Stimulated activated naive CD4-positive, alpha-beta T cell (primary cell): Measurements from ENCODE around the gene REPIN1.
A peak's percentile ranks its signal among the peaks of the same experiment; 100 is the strongest.

ENCODE experiments used
- DNase-seq, 6 experiments: peaks; one replicate each; lab custom pipeline; 2025; lab: John Stamatoyannopoulos, UW

REPIN1 gene

DNA sequence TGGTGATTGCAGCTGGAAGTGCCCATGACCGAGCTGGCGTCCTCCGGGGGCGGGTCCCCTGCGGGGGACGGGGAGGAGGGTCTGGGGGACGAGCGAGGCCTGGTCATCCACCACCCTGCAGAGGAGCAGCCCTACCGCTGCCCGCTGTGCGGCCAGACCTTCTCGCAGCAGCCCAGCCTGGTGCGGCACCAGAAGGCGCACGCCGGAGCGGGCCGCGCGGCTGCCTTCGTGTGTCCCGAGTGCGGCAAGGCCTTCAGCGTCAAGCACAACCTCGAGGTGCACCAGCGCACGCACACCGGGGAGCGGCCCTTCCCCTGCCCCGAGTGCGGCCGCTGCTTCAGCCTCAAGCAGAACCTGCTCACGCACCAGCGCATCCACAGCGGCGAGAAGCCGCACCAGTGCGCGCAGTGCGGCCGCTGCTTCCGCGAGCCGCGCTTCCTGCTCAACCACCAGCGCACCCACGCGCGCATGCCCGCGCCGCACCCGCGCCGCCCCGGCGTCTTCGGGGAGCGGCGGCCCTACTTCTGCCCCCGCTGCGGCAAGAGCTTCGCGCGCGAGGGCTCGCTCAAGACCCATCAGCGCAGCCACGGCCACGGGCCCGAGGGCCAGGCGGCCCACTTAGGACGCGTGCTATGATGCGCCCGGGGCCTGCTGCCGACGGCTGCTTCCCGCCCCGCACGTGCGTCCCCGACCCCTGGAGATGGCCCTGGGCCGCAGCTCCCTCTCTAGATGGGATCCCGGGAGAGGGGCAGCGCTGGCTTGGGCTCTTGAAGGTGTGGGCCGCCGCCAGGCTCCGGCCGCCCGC lies 39.2 kb downstream of the REPIN1 start:
- DNase-seq = no peak

DNA sequence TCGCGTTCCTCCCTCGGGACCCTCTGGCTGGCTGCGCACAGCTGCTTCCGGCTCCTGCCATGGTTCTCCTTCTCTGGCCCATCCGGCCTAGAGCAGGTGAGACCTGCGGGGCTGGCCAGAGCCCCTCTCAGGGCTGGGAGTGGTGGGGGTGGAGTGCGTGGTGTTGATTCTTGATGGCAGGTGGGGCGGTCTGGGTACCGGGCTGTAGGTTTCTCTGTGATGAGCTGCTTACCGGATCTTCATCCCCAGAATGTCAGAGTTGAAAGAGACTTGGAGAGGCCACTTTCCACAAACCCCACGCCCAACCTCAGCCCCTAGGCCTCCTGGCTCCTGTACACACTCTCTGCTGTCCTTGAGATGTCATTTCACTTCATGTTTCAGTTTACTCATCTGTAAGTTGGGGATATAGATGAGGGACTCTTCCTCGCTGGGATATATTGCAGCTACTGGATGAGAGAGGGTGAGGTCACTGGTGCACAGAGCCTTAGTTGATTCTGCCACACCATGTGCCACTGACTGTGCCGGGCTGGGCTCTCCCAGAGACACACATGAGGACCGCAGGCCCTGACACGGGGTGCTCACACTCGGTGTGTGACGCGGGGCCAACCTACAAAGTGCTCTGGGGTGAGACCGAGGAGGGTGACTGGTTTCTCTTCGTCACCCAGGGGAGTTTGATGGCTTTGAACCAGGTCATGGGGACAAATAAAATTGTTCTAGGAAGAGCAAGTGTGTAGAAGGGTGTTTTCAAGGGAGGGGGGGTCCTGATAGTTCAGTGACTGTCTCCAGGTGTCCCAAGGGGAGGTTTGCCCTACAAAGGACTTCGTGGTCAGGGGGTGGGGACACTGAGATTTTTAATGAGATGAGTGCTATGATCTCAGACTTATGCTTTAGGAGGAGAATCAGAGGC lies 40.0 kb downstream of the REPIN1 start:
- DNase-seq = no peak

DNA sequence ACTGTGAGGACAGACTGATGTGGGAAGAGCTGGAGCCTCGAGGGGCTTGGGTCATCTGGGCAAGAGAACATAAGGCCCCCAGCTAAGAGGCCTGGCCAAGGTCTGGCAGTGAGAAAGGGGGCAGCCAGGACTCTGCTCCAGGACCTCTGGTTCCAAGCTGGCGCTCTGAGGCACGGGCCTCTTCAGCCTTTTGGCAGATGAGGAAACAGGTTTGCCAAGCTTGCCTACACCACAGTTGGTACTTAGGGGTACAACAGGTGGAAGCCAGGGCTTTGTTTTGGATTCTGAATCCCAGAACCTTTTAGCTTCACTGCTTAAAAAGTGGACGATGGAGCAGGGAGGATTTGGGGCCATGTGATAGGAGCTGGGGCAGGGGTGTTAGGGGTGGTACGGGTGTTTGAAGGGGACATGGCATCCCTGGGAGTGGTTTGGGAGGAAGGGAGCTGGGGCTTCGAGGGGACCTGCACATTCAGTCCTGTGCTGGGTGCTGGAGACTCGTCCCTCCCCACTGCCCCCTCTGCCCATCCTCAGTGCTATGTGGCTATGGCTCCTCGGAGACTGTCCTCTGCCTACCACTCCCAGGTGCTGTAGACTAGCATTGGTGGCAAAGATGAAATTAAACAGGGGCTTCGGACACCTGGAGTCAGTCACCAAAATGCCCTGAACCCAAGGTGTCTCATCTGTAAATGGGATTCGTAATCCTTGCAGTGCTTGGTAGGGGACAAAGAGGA lies 40.8 kb downstream of the REPIN1 start:
- DNase-seq = no peak

DNA sequence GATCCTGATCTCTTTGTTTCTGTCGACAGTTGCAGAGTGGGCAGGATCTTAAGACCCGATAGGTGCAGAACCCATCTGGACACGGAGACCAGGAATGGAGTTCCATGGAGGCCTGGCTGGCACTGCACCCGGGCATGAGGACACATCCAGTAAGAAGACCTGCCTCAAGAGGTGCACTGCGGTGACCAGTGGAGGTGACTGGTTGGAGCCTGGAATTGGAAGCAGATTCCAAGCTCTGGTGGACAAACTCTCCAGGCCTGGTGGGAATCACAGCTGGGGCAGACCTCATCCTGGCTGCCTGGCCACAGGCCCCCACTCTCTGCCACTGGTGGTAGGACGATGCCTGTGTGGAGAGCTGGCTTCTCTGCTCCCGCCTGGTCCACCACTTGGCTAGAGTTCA lies 41.5 kb downstream of the REPIN1 start:
- DNase-seq = no peak

DNA sequence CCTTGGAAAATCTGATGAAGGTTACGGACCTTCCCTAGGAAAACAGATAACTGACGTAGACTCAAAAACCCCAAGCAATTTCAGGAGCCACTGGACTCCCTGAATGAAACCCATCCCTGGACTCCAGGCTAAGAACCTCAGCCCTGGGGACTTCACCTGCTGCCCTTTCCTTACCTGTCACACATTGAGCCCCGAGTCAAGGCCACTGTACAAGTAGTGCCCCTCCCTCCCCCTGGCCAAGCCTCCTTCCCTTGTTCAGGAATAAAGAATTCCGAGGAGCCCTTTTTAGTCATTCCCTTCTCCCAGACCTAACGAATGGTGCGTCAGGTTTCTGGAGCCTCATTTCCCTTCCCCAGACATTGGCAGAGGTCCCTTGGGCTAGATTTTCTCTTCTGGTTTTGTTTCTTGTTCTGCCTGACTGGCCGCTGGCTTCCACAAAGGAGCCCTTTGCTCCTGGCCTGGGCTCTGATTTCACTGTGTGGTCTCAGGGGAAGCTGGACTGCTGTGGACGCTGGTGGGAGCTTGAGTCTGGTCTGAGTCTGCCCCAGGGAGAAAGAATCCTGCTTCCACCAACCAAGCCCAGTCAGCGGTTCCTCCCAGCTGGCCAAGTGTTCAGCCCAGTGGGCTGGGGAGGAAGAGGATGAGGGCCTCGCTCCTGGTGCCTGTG lies 42.2 kb downstream of the REPIN1 start:
- DNase-seq = no peak

DNA sequence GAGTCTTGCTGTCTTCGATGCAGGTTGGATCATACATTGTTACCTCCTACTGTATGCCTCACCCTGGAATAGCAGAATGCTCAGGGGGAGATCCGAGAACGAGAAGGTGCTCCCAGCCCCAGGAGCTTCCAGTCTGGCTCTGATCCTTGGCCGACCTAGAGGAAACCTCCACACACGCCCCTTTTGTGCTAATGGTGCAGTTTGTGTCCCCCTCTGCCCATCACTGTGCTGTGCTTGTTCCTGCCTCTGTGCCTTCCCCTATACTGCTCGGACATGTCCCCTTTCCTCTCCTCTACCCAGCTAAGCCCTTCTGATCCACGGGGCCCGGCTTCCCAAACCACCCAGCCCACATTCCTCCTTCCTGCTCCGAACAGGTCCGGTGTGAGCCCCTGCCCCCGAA lies 43.0 kb downstream of the REPIN1 start:
- no peak for DNase-seq

DNA sequence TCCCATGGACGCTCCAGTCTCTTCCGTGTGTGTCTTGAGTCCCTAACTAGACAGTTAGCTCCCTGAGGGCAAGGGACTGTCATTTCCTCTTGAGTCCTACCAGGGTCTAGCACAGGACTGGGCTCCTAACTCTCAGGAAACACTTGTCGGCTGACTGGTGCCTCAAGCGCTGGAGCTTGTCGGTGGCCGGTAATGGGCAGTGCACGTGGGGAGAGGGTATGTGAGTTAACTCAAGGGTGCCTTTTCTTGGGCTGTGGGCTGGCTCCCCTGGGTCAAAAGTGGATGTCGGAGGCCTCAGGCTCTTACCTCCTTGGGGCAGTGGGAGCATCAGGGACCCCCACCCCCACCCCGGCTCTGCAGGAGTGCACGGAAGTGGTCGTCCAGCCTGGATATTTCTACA lies 43.4 kb downstream of the REPIN1 start:
- no peak for DNase-seq

DNA sequence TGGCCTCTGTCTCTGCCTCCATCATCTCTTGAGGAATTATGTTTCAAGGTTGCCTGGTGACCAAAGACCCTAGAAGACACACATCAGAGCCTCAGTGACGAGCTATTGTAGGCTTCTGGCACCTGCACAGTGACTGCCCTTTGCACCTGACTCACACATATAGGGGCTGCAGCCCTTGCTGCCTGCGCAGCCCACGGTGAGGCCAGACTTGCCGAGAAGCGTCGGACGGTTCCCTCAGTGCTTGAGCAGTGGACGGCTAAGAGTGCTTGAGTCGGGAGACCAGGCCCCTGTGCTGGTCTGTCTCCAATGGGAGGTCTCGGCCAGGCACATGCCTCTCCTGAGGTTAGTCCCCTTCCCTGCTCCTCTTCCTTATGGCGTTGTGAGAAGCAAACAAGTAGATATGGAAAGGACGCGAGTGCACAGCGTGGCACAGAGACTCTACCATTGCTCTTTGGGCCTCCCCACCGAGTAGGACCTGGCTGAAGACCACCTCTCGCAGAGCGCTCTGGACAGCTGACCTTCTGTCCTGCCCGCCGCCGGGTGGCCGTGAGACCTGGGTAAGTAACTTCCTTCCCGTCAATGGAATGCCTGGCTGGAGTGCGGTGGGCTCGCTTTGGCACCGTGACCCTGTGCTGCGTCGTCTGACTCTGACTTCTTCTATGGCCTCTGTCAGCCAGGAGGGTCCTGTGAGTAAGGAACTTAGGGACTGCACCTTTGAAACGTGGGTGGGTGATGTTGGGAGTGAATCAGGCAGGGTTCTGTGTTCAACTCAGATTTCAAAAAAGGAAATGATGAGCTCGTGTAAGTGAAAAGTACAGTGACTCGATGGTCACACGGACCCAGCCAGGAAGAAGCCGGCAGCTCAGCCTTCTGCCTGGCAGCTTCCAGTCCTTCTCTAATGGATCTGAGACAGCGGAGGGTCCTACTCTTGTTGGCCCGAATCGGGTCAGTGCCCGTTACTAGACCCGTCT lies 44.2 kb downstream of the REPIN1 start:
- DNase-seq = no peak

DNA sequence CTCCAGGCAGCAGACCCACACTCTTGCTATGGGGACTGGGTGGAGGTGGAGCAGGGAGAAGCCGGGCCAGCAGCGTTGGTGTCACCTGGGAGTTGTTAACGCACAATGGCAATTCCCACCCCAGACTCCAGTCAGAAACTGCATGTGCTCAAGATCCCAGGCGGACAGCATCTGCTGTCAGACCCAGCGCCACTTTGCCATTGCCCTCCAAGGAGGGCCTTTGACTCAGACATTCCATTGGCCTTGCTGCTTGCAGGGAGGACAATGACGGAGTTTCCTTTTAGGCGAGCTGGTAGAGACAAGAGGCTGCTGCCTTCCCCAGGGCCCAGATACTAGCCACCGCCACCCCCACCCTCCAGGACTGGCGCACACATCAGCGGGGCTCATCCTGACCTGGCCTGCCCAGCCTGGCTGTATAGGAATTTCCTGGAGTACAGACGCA lies 45.0 kb downstream of the REPIN1 start:
- DNase-seq = no peak

DNA sequence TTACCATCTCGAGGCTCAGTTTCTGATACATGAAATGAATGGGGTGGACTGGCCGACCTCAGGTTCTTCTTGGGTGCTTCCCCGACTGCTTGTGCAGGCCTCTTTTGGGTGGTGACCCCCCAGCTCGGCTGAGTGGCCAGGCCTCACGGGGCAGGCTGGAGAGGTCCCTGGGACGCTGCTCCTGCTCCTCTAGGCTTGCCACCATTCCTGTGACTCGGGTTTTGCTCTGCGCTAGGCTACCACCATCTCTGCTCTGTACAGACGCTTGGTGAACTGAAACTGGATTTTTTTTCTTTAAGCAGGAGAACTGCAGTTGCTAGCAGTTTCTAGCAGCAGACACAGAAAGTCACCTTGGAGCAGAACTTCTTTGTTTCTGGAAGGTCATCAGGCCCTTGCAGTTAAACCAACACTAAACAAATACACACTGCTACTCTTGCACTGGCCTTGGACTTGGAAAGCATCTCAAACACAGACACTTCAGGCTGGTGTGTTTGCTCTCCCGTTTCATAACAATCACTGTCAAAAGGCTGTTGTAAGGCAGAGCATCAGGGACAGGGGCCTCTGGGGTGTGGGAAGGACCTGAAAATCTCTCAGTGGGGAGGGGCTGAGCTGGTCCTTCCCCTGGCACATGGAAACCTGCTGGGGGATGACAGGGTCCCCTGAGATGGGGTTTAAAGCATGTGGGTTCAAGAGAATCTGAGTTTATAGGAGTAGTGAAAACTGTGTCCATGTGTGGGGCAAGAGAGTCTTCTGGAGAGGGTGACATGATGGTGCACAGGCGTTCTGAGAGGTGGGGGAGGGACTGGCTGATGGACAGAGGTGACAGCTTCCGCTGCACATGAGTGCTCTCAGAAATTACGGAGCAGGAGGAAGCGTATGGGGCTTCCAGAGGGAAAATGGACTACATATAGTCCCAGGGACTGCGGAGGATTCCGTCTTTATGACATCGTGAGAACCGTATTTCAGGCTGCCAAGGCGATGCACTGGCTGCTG lies 46.8 kb downstream of the REPIN1 start:
- no peak for DNase-seq

DNA sequence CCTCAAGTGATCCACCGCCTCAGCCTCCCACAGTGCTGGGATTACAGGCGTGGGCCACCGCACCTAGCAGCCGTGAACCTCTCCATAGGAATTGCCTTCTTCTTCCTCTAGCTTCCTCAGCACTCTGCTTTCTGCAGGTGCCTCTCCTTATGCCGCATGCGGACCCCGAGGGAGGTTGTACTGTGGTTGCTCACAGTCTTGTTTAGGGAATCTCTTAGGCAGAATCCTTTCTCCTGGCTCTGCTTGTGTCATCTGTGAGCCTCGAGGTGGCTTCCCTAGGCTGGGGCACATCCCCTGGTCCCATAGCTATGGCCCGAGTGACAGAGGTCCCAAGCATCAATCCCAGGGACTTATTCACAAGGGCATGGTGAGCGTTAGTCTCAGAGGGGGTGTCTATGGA lies 48.6 kb downstream of the REPIN1 start:
- no peak for DNase-seq

DNA sequence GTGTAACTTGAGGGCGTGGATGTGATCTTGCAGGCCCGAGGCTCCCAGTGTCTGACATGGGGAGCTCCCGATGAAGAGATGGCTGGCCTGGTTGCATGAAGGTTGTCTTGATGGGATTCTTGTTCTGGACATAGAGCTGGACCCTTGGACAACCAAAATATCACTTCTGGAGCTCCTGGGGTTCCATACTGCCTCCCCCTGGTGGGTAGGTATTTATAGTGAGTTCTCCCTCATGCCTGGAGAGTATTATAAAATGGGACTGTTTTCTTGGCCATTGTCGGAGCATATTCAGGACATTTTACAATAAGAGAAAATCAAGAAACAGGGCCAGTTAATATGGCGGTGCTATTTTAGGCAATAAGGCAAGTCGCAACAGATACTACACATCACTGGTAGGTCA lies 49.2 kb downstream of the REPIN1 start:
- DNase-seq = no peak

DNA sequence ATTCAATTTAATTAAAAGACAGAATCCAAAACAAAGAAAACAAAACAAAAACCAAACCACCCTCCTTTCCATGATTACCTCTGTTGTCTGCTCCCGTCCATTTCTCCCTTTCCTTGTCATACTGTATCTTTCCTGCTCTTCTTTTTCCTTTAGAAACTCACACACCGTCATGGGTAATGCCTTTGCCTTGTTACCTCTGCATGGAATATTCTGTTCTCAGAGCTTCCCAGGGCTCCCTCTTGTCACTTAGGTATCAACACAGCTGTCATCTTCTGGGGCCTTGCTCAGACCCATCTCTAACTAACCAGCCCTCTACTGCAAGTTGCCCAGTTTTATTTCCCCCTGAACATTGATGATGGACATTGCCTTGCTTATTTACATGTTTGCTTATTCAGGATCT lies 51.6 kb downstream of the REPIN1 start:
- DNase-seq = no peak

DNA sequence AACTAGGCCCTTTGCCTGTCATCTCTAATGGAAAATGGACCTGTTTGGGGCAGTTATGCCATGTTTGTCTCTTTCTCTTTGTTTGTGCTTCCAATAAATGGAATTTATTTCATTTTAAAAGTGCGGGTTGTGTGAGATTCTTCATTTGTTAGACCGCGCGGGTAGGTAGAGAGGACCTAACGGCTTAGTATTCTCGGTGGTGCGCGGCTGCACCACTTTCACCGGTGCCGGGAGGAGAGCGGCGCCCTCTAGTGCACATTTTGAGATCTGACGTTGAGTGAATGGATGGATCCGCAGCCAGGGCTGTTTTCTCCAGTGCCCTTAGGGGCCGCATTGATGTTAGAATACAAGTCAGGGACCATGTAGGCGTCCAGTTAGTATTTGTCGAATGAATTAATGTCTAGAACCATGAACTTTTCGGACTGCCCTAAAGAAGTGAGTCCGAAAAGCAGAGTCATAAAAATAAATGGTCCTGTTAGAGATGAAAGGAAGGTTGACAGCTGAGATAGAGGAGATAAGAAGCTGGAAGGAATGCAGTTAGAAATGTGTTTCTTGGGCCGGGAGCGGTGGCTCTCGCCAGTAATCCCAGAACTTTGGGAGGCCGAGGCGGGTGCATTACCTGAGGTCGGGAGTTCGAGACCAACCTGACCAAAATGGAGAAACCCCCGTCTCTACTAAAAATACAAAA lies 52.5 kb downstream of the REPIN1 start:
- peak; percentile 61 to 85 (median 72) for DNase-seq

DNA sequence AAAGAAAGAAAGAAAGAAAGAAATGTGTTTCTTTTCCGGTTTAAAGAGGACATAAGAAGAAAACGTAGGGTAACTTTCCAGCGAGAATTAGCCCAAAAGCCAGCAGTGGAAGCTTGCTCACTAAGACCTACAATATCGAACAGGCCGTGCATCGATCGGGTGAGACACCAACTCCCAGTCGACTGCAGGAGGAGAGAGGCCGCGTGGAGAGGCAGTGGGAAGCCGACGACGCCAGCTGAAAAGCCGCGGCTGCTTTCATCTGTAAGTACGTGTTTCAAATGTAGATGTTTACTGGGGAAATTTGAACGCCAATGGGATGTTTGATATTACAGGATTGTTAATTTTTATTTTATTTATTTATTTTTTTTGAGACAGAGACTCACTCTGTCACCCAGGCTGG lies 53.2 kb downstream of the REPIN1 start:
- no peak for DNase-seq
